ENCODE data around the gene PAPPA. TPM values are rescaled to one million over a fixed set of nuclear protein-coding genes. Genes with fewer than 3 reads are reported as not detected.

Gene PAPPA
- total and polyA plus RNA-seq, 7 experiments from 2014 or later, result 0.07 to 0.64 (median 0.48) TPM; not detected in 4

- DNase-seq, result no peak
- H3K9me3 ChIP-seq (ENCODE audit: control insufficient read depth in 2 of 3, low read length in 3 of 3), result no peaks in the 10 kb centered on the region
- peaks cover 0 to 6% (median 4%) of the 10 kb centered on the region in 5 donors for H3K27me3 Mint-ChIP-seq
- no peaks in the 10 kb centered on the region for H3K36me3 ChIP-seq (ENCODE audit: control insufficient read depth in 2 of 3, insufficient read depth in 3 of 3, low read length in 3 of 3)
- intact Hi-C loops (cut with micrococcal nuclease), result no loop called here
- ATAC-seq, result no peak
- H3K27me3 ChIP-seq (ENCODE audit: control insufficient read depth in 2 of 2, insufficient read depth in 2 of 2, low read length in 2 of 2), result no peaks in the 10 kb centered on the region
- H3K9me3 Mint-ChIP-seq, result peaks cover 0 to 19% (median 3%) of the 10 kb centered on the region in 11 donors
- ChIA-PET POLR2A (no interaction called here), CTCF (no interaction called here)
- H3K36me3 Mint-ChIP-seq, result peaks cover 0 to 3% (median 0%) of the 10 kb centered on the region in 5 donors
- H3K27ac ChIP-seq (ENCODE audit: low read depth, low read length), result no peak overlapping the region
- no peaks in the 10 kb centered on the region for H3K4me1 ChIP-seq (ENCODE audit: control insufficient read depth in 2 of 2, insufficient read depth in 2 of 2, low read length in 2 of 2)
- H3K4me1 Mint-ChIP-seq, result no peaks in the 10 kb centered on the region
- H3K27ac Mint-ChIP-seq, result no peak overlapping the region
- H3K4me3 ChIP-seq (ENCODE audit: low read length), result no peak overlapping the region
- H3K4me3 Mint-ChIP-seq, result no peak overlapping the region
These were observed 70.3 kb downstream of the PAPPA start for GRCh38 chr9:116223926-116224325.

GRCh38 chr9:116230051-116230632 is 76.6 kb downstream of the PAPPA start:
- DNase-seq (no peak), ATAC-seq (no peak)
- Mint-ChIP-seq H3K27ac (no peak overlapping the region), H3K9me3 (peaks cover 0 to 11% (median 0%) of the 10 kb centered on the region in 11 donors), H3K27me3 (no peaks in the 10 kb centered on the region), H3K4me1 (no peaks in the 10 kb centered on the region), H3K4me3 (no peak overlapping the region), H3K36me3 (no peaks in the 10 kb centered on the region)
- Histone ChIP-seq H3K36me3 (ENCODE audit: control insufficient read depth in 2 of 3, insufficient read depth in 3 of 3, low read length in 3 of 3) (no peaks in the 10 kb centered on the region), H3K4me3 (ENCODE audit: low read length) (no peak overlapping the region), H3K4me1 (ENCODE audit: control insufficient read depth in 2 of 2, insufficient read depth in 2 of 2, low read length in 2 of 2) (no peaks in the 10 kb centered on the region), H3K27ac (ENCODE audit: low read depth, low read length) (no peak overlapping the region), H3K9me3 (ENCODE audit: control insufficient read depth in 2 of 3, low read length in 3 of 3) (no peaks in the 10 kb centered on the region), H3K27me3 (ENCODE audit: control insufficient read depth in 2 of 2, insufficient read depth in 2 of 2, low read length in 2 of 2) (no peaks in the 10 kb centered on the region)
- ChIA-PET CTCF (interaction anchor here (0.6 kb wide), 1 partner anchor 18 kb away, joined by 4 read pairs; no protein-coding TSS in a partner anchor), POLR2A (no interaction called here)
- intact Hi-C loops (cut with micrococcal nuclease), result no loop called here

GRCh38 chr9:116232424-116233159 is 79.0 kb downstream of the PAPPA start:
- peaks cover 0 to 5% (median 0%) of the 10 kb centered on the region in 5 donors for H3K27me3 Mint-ChIP-seq
- no peaks in the 10 kb centered on the region for H3K4me1 Mint-ChIP-seq
- DNase-seq, result no peak

GRCh38 chr9:116233160-116233530 is 79.6 kb downstream of the PAPPA start:
- no peaks in the 10 kb centered on the region for H3K4me1 Mint-ChIP-seq
- ATAC-seq, result no peak
- H3K36me3 Mint-ChIP-seq, result no peaks in the 10 kb centered on the region
- H3K27ac ChIP-seq (ENCODE audit: low read depth, low read length), result no peak overlapping the region
- intact Hi-C loops (cut with micrococcal nuclease), result no loop called here
- H3K4me3 Mint-ChIP-seq, result no peak overlapping the region
- H3K27ac Mint-ChIP-seq, result no peak overlapping the region
- H3K4me1 ChIP-seq (ENCODE audit: control insufficient read depth in 2 of 2, insufficient read depth in 2 of 2, low read length in 2 of 2), result no peaks in the 10 kb centered on the region
- H3K36me3 ChIP-seq (ENCODE audit: control insufficient read depth in 2 of 3, insufficient read depth in 3 of 3, low read length in 3 of 3), result no peaks in the 10 kb centered on the region
- H3K27me3 Mint-ChIP-seq, result peaks cover 0 to 5% (median 0%) of the 10 kb centered on the region in 5 donors
- no peak for DNase-seq
- no peaks in the 10 kb centered on the region for H3K9me3 ChIP-seq (ENCODE audit: control insufficient read depth in 2 of 3, low read length in 3 of 3)
- ChIA-PET POLR2A (no interaction called here), CTCF (no interaction called here)
- no peaks in the 10 kb centered on the region for H3K27me3 ChIP-seq (ENCODE audit: control insufficient read depth in 2 of 2, insufficient read depth in 2 of 2, low read length in 2 of 2)
- no peak overlapping the region for H3K4me3 ChIP-seq (ENCODE audit: low read length)
- peaks cover 0 to 10% (median 2%) of the 10 kb centered on the region in 11 donors for H3K9me3 Mint-ChIP-seq

More at GRCh38 chr9:116232424-116233159, 79.0 kb downstream of the PAPPA start:
- Mint-ChIP-seq H3K36me3 (no peaks in the 10 kb centered on the region), H3K9me3 (peaks cover 0 to 10% (median 2%) of the 10 kb centered on the region in 11 donors), H3K4me3 (no peak overlapping the region), H3K27ac (no peak overlapping the region)
- Histone ChIP-seq H3K4me1 (ENCODE audit: control insufficient read depth in 2 of 2, insufficient read depth in 2 of 2, low read length in 2 of 2) (no peaks in the 10 kb centered on the region), H3K27me3 (ENCODE audit: control insufficient read depth in 2 of 2, insufficient read depth in 2 of 2, low read length in 2 of 2) (no peaks in the 10 kb centered on the region), H3K9me3 (ENCODE audit: control insufficient read depth in 2 of 3, low read length in 3 of 3) (no peaks in the 10 kb centered on the region), H3K4me3 (ENCODE audit: low read length) (no peak overlapping the region), H3K27ac (ENCODE audit: low read depth, low read length) (no peak overlapping the region), H3K36me3 (ENCODE audit: control insufficient read depth in 2 of 3, insufficient read depth in 3 of 3, low read length in 3 of 3) (no peaks in the 10 kb centered on the region)
- no peak for ATAC-seq
- CTCF ChIA-PET, result no interaction called here
- intact Hi-C loops (cut with micrococcal nuclease), result no loop called here
- POLR2A ChIA-PET, result no interaction called here

GRCh38 chr9:116234081-116234480 is 80.5 kb downstream of the PAPPA start:
- H3K36me3 Mint-ChIP-seq, result no peaks in the 10 kb centered on the region
- peaks cover 0 to 10% (median 0%) of the 10 kb centered on the region in 11 donors for H3K9me3 Mint-ChIP-seq
- H3K27me3 ChIP-seq (ENCODE audit: control insufficient read depth in 2 of 2, insufficient read depth in 2 of 2, low read length in 2 of 2), result no peaks in the 10 kb centered on the region
- H3K9me3 ChIP-seq (ENCODE audit: control insufficient read depth in 2 of 3, low read length in 3 of 3), result no peaks in the 10 kb centered on the region
- H3K36me3 ChIP-seq (ENCODE audit: control insufficient read depth in 2 of 3, insufficient read depth in 3 of 3, low read length in 3 of 3), result no peaks in the 10 kb centered on the region
- H3K4me1 Mint-ChIP-seq, result no peaks in the 10 kb centered on the region
- ChIA-PET POLR2A (no interaction called here), CTCF (no interaction called here)
- H3K27me3 Mint-ChIP-seq, result peaks cover 0 to 5% (median 0%) of the 10 kb centered on the region in 5 donors
- intact Hi-C loops (cut with micrococcal nuclease), result no loop called here
- H3K4me3 ChIP-seq (ENCODE audit: low read length), result no peak overlapping the region
- H3K27ac ChIP-seq (ENCODE audit: low read depth, low read length), result no peak overlapping the region
- no peaks in the 10 kb centered on the region for H3K4me1 ChIP-seq (ENCODE audit: control insufficient read depth in 2 of 2, insufficient read depth in 2 of 2, low read length in 2 of 2)
- DNase-seq (no peak), ATAC-seq (no peak)
- H3K4me3 Mint-ChIP-seq, result no peak overlapping the region
- H3K27ac Mint-ChIP-seq, result no peak overlapping the region

- H3K9me3 Mint-ChIP-seq, result peaks cover 0 to 10% (median 0%) of the 10 kb centered on the region in 11 donors
- intact Hi-C loops (cut with micrococcal nuclease), result no loop called here
- no peak overlapping the region for H3K4me3 ChIP-seq (ENCODE audit: low read length)
- H3K4me1 Mint-ChIP-seq, result no peaks in the 10 kb centered on the region
- no peak overlapping the region for H3K27ac Mint-ChIP-seq
- no peaks in the 10 kb centered on the region for H3K36me3 Mint-ChIP-seq
- DNase-seq, result no peak
- peaks cover 0 to 5% (median 3%) of the 10 kb centered on the region in 5 donors for H3K27me3 Mint-ChIP-seq
- H3K4me1 ChIP-seq (ENCODE audit: control insufficient read depth in 2 of 2, insufficient read depth in 2 of 2, low read length in 2 of 2), result no peaks in the 10 kb centered on the region
- H3K4me3 Mint-ChIP-seq, result no peak overlapping the region
- no peaks in the 10 kb centered on the region for H3K9me3 ChIP-seq (ENCODE audit: control insufficient read depth in 2 of 3, low read length in 3 of 3)
- CTCF ChIA-PET, result no interaction called here
- no peaks in the 10 kb centered on the region for H3K27me3 ChIP-seq (ENCODE audit: control insufficient read depth in 2 of 2, insufficient read depth in 2 of 2, low read length in 2 of 2)
- POLR2A ChIA-PET, result no interaction called here
- H3K27ac ChIP-seq (ENCODE audit: low read depth, low read length), result no peak overlapping the region
- no peak for ATAC-seq
- no peaks in the 10 kb centered on the region for H3K36me3 ChIP-seq (ENCODE audit: control insufficient read depth in 2 of 3, insufficient read depth in 3 of 3, low read length in 3 of 3)
These were observed 83.4 kb downstream of the PAPPA start for GRCh38 chr9:116236979-116237378.

- no peak overlapping the region for H3K27ac Mint-ChIP-seq
- peaks cover 0 to 5% (median 4%) of the 10 kb centered on the region in 5 donors for H3K27me3 Mint-ChIP-seq
- DNase-seq (no peak), ATAC-seq (no peak)
- Histone ChIP-seq H3K27me3 (ENCODE audit: control insufficient read depth in 2 of 2, insufficient read depth in 2 of 2, low read length in 2 of 2) (no peaks in the 10 kb centered on the region), H3K4me3 (ENCODE audit: low read length) (no peak overlapping the region), H3K9me3 (ENCODE audit: control insufficient read depth in 2 of 3, low read length in 3 of 3) (no peaks in the 10 kb centered on the region), H3K27ac (ENCODE audit: low read depth, low read length) (no peak overlapping the region), H3K36me3 (ENCODE audit: control insufficient read depth in 2 of 3, insufficient read depth in 3 of 3, low read length in 3 of 3) (no peaks in the 10 kb centered on the region), H3K4me1 (ENCODE audit: control insufficient read depth in 2 of 2, insufficient read depth in 2 of 2, low read length in 2 of 2) (no peaks in the 10 kb centered on the region)
- ChIA-PET CTCF (no interaction called here), POLR2A (no interaction called here)
- H3K36me3 Mint-ChIP-seq, result no peaks in the 10 kb centered on the region
- H3K4me3 Mint-ChIP-seq, result no peak overlapping the region
- H3K9me3 Mint-ChIP-seq, result peaks cover 0 to 10% (median 0%) of the 10 kb centered on the region in 11 donors
- H3K4me1 Mint-ChIP-seq, result no peaks in the 10 kb centered on the region
- intact Hi-C loops (cut with micrococcal nuclease), result no loop called here
These were observed 83.9 kb downstream of the PAPPA start for GRCh38 chr9:116237456-116237855.
